ENCODE data around the gene CFAP58. TPM values are rescaled to one million over a fixed set of nuclear protein-coding genes. Genes with fewer than 3 reads are reported as not detected.

Gene CFAP58
- total RNA-seq, 1 experiment from 2014 or later = not detected

GRCh38 chr10:104323760-104324201 lies 29.9 kb upstream of the CFAP58 start:
- Mint-ChIP-seq H3K27me3 (ENCODE audit: unreplicated experiment) (peaks cover 16% of the 10 kb centered on the region), H3K27ac (ENCODE audit: unreplicated experiment) (no peak overlapping the region), H3K36me3 (ENCODE audit: insufficient read depth, unreplicated experiment) (no peaks in the 10 kb centered on the region), H3K9me3 (ENCODE audit: low read depth, unreplicated experiment) (no peaks in the 10 kb centered on the region), H3K4me1 (ENCODE audit: low read depth, unreplicated experiment) (no peaks in the 10 kb centered on the region), H3K4me3 (ENCODE audit: low read depth, unreplicated experiment) (no peak overlapping the region)
- intact Hi-C loops (cut with micrococcal nuclease; ENCODE audit: unreplicated experiment) = no loop called here
- CTCF ChIA-PET = no interaction called here
- BruUV-seq (replicated peaks) = no TSS peak
- no peak for DNase-seq
- no peak for TF ChIP-seq CTCF (IDR thresholded peaks at IDR 0.05; ENCODE audit: unreplicated experiment)

GRCh38 chr10:104324221-104324686 lies 29.4 kb upstream of the CFAP58 start:
- TF ChIP-seq CTCF (IDR thresholded peaks at IDR 0.05; ENCODE audit: unreplicated experiment) = no peak
- no peaks in the 10 kb centered on the region for H3K4me1 Mint-ChIP-seq (ENCODE audit: low read depth, unreplicated experiment)
- H3K36me3 Mint-ChIP-seq (ENCODE audit: insufficient read depth, unreplicated experiment) = no peaks in the 10 kb centered on the region
- no peak for DNase-seq
- CTCF ChIA-PET = no interaction called here
- peaks cover 16% of the 10 kb centered on the region for H3K27me3 Mint-ChIP-seq (ENCODE audit: unreplicated experiment)
- intact Hi-C loops (cut with micrococcal nuclease; ENCODE audit: unreplicated experiment) = no loop called here
- H3K27ac Mint-ChIP-seq (ENCODE audit: unreplicated experiment) = no peak overlapping the region
- no peaks in the 10 kb centered on the region for H3K9me3 Mint-ChIP-seq (ENCODE audit: low read depth, unreplicated experiment)
- no TSS peak for BruUV-seq (replicated peaks)
- no peak overlapping the region for H3K4me3 Mint-ChIP-seq (ENCODE audit: low read depth, unreplicated experiment)

- Mint-ChIP-seq H3K36me3 (ENCODE audit: insufficient read depth, unreplicated experiment) (no peaks in the 10 kb centered on the region), H3K4me3 (ENCODE audit: low read depth, unreplicated experiment) (no peak overlapping the region), H3K27ac (ENCODE audit: unreplicated experiment) (no peak overlapping the region), H3K9me3 (ENCODE audit: low read depth, unreplicated experiment) (no peaks in the 10 kb centered on the region), H3K4me1 (ENCODE audit: low read depth, unreplicated experiment) (no peaks in the 10 kb centered on the region), H3K27me3 (ENCODE audit: unreplicated experiment) (peaks cover 16% of the 10 kb centered on the region)
- CTCF ChIA-PET = no interaction called here
- no peak for DNase-seq
- no peak for TF ChIP-seq CTCF (IDR thresholded peaks at IDR 0.05; ENCODE audit: unreplicated experiment)
- BruUV-seq (replicated peaks) = no TSS peak
- intact Hi-C loops (cut with micrococcal nuclease; ENCODE audit: unreplicated experiment) = no loop called here
These were observed 28.7 kb upstream of the CFAP58 start for GRCh38 chr10:104324931-104325330.

GRCh38 chr10:104325436-104326435 lies 27.9 kb upstream of the CFAP58 start:
- CTCF ChIA-PET = no interaction called here
- no peak for TF ChIP-seq CTCF (IDR thresholded peaks at IDR 0.05; ENCODE audit: unreplicated experiment)
- no peaks in the 10 kb centered on the region for H3K36me3 Mint-ChIP-seq (ENCODE audit: insufficient read depth, unreplicated experiment)
- DNase-seq = no peak
- no peak overlapping the region for H3K27ac Mint-ChIP-seq (ENCODE audit: unreplicated experiment)
- peaks cover 16% of the 10 kb centered on the region for H3K27me3 Mint-ChIP-seq (ENCODE audit: unreplicated experiment)
- BruUV-seq (replicated peaks) = no TSS peak
- intact Hi-C loops (cut with micrococcal nuclease; ENCODE audit: unreplicated experiment) = no loop called here
- H3K9me3 Mint-ChIP-seq (ENCODE audit: low read depth, unreplicated experiment) = no peaks in the 10 kb centered on the region
- H3K4me1 Mint-ChIP-seq (ENCODE audit: low read depth, unreplicated experiment) = no peaks in the 10 kb centered on the region
- no peak overlapping the region for H3K4me3 Mint-ChIP-seq (ENCODE audit: low read depth, unreplicated experiment)

All from Calu3 (cell line).